Left ventricle myocardium inferior (tissue), 1 donor: ENCODE data around the gene RGS6. TPM values are rescaled to one million over a fixed set of nuclear protein-coding genes. Genes with fewer than 3 reads are reported as not detected.

Experiments
- DNase-seq: peaks from one replicate; pipeline ENCODE4 v3.0.0-alpha.2; 2020
- H3K27ac ChIP-seq: fragments of 200-600 bp; replicated peaks from 2 replicates; pipeline ENCODE4 v1.8.0; 2021
- H3K27me3 ChIP-seq: fragments of 200-600 bp; 2 replicates; pipeline ENCODE4 v1.8.0; 2021; ENCODE audit warnings: low read depth
- H3K36me3 ChIP-seq: fragments of 200-600 bp; 2 replicates; pipeline ENCODE4 v1.8.0; 2021
- H3K4me1 ChIP-seq: fragments of 200-600 bp; 2 replicates; pipeline ENCODE4 v1.8.0; 2021
- H3K4me3 ChIP-seq: fragments of 200-600 bp; 2 replicates; pipeline ENCODE4 v1.8.0; 2021; ENCODE audit warnings: mild to moderate bottlenecking, moderate library complexity
- H3K9me3 ChIP-seq: fragments of 200-600 bp; replicated peaks from 2 replicates; pipeline ENCODE4 v1.8.0; 2021
- intact Hi-C: fragments of 100-400 bp; cut with micrococcal nuclease; formaldehyde crosslinking; loops from one replicate; pipeline ENCODE4 v1.11.0; 2022
- total RNA-seq: library from RNA; stranded (reverse); fragmentation: NEBNext Ultra II Directional; extraction: Animal tissue kit (Norgen Biotek cat#: 25700); gene quantifications from one replicate; pipeline ENCODE4 v1.2.1, GENCODE V29; 2021
- TF ChIP-seq, protein P1 (sequence below): fragments of 200-600 bp; IDR thresholded peaks from 2 replicates; pipeline ENCODE4 v1.8.0; 2021; ENCODE audit warnings: antibody characterized with exemption, mild to moderate bottlenecking, borderline replicate concordance
- donor health status: DM: no; HTN: yes; CAD: no; lungs with severe emphysema.

RGS6 gene
- total RNA-seq, 1 donor from 2014 or later: 23.0 TPM

GRCh38 chr14:72433511-72433910 lies 501.3 kb downstream of the RGS6 start:
- TF ChIP-seq, protein P1, sequence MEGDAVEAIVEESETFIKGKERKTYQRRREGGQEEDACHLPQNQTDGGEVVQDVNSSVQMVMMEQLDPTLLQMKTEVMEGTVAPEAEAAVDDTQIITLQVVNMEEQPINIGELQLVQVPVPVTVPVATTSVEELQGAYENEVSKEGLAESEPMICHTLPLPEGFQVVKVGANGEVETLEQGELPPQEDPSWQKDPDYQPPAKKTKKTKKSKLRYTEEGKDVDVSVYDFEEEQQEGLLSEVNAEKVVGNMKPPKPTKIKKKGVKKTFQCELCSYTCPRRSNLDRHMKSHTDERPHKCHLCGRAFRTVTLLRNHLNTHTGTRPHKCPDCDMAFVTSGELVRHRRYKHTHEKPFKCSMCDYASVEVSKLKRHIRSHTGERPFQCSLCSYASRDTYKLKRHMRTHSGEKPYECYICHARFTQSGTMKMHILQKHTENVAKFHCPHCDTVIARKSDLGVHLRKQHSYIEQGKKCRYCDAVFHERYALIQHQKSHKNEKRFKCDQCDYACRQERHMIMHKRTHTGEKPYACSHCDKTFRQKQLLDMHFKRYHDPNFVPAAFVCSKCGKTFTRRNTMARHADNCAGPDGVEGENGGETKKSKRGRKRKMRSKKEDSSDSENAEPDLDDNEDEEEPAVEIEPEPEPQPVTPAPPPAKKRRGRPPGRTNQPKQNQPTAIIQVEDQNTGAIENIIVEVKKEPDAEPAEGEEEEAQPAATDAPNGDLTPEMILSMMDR: no peak
- no peaks in the 10 kb centered on the region for H3K4me1 ChIP-seq
- H3K27me3 ChIP-seq: no peaks in the 10 kb centered on the region
- no peak for DNase-seq
- no peaks in the 10 kb centered on the region for H3K9me3 ChIP-seq
- H3K36me3 ChIP-seq: no peaks in the 10 kb centered on the region
- intact Hi-C loops: no loop called here
- no peak overlapping the region for H3K4me3 ChIP-seq
- no peak overlapping the region for H3K27ac ChIP-seq

DNA sequence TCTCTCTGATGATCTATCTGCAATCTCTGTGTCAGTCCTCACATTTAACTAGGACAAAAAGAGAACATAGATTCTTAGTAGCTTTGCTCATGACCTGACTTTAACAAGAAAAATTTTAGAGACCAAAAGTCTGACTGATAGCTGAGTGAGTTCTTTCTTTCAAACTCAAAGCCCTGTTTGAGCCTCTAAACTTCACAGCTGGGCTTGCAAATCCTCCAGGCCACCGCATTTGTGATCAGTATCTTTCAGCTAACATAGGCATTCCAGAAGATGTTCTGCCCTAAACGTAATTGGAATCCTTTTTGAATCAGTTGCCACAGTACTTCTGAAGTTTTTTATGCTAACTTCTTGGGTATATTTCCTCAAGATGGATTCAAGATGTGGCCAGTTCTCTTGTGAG lies 502.6 kb downstream of the RGS6 start:
- no peak for DNase-seq
- intact Hi-C loops: no loop called here
- H3K9me3 ChIP-seq: no peaks in the 10 kb centered on the region
- H3K4me3 ChIP-seq: no peak overlapping the region
- H3K27ac ChIP-seq: no peak overlapping the region
- no peaks in the 10 kb centered on the region for H3K27me3 ChIP-seq
- no peaks in the 10 kb centered on the region for H3K36me3 ChIP-seq
- TF ChIP-seq, protein P1: no peak
- no peaks in the 10 kb centered on the region for H3K4me1 ChIP-seq

- Histone ChIP-seq H3K4me1 (no peaks in the 10 kb centered on the region), H3K27ac (no peak overlapping the region), H3K27me3 (no peaks in the 10 kb centered on the region), H3K4me3 (no peak overlapping the region), H3K9me3 (no peaks in the 10 kb centered on the region), H3K36me3 (no peaks in the 10 kb centered on the region)
- TF ChIP-seq, protein P1: no peak
- no peak for DNase-seq
- intact Hi-C loops: no loop called here
These were observed 507.5 kb downstream of the RGS6 start for GRCh38 chr14:72439707-72440106.

DNA sequence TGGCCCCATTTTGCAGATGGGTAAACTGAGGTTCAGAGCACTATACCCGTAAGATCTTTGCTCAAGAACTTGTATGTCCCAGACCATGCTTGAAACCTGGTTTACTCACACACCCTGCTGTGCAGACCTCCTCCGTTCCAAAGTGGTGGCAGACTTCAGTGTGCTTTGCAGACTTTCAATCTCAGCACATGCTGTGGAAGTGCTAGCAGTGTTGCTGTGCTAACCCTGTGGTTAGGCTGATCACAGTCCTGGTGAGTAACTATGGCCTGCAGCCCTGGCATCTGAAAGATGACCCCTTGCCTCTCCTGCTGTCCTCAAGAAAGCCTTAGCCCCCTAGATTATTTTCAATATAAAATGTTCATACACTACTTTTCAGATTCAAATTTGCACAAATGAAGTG lies 511.0 kb downstream of the RGS6 start:
- H3K36me3 ChIP-seq: no peaks in the 10 kb centered on the region
- no peaks in the 10 kb centered on the region for H3K4me1 ChIP-seq
- TF ChIP-seq, protein P1: no peak
- intact Hi-C loops: no loop called here
- no peak overlapping the region for H3K27ac ChIP-seq
- no peaks in the 10 kb centered on the region for H3K27me3 ChIP-seq
- no peak for DNase-seq
- H3K4me3 ChIP-seq: no peak overlapping the region
- no peaks in the 10 kb centered on the region for H3K9me3 ChIP-seq

DNA sequence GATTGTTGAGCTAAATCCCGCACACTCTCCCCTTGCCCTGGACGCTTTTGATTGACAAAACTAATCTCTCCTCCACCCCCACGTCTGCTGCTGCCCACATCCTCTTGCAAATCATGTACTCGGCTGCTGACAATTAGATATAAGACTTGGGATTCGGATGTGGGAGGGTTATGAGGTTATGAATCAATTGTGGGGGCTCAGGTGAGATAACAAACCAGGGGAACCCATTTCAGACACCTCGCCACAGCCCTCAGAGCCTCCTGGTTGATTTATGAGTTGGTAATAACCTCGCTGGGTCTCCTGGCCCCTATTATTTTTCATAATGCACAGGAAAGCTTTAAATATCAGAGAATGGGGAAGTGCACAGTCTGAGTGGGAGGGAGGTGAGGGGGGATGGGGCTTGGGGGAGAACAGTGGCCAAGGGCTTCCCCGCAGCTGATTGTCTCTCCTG lies 511.8 kb downstream of the RGS6 start:
- H3K4me3 ChIP-seq: no peak overlapping the region
- TF ChIP-seq, protein P1: no peak
- DNase-seq: no peak
- no peaks in the 10 kb centered on the region for H3K36me3 ChIP-seq
- no peaks in the 10 kb centered on the region for H3K27me3 ChIP-seq
- intact Hi-C loops: no loop called here
- H3K9me3 ChIP-seq: no peaks in the 10 kb centered on the region
- no peak overlapping the region for H3K27ac ChIP-seq
- H3K4me1 ChIP-seq: no peaks in the 10 kb centered on the region

DNA sequence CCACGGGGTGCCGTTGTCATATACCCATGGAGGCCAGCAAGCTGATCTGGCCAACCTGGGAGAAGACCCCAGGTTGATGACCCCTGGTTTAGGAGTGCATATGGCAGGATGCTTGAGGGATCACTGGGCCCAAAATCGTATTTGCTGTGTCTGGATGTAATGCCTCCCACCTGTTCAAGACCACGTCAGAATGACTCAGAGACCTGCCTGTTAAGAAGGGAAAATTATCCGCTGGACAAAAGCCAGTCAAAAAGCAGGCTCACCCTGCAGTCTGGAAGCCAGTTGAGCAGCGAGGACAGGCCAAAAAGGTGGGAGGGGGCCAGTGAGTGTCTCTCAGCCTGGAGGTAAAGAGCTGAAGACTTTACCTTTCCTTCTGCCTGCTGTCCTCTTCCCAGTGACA lies 512.5 kb downstream of the RGS6 start:
- H3K36me3 ChIP-seq: no peaks in the 10 kb centered on the region
- H3K9me3 ChIP-seq: no peaks in the 10 kb centered on the region
- no peaks in the 10 kb centered on the region for H3K4me1 ChIP-seq
- no peak overlapping the region for H3K27ac ChIP-seq
- H3K4me3 ChIP-seq: no peak overlapping the region
- intact Hi-C loops: no loop called here
- TF ChIP-seq, protein P1: no peak
- DNase-seq: no peak
- no peaks in the 10 kb centered on the region for H3K27me3 ChIP-seq
